ENCODE measurements around the gene XXYLT1.

GRCh38 chr3:195156286-195156890 lies 114.6 kb downstream of the XXYLT1 start:
- TF ChIP-seq CTCF (IDR thresholded peaks at IDR 0.05) (no peak), POLR2A (IDR thresholded peaks at IDR 0.05) (no peak), POLR2AphosphoS5 (IDR thresholded peaks at IDR 0.05; ENCODE audit: insufficient read depth in 1 of 2, low read depth in 1 of 2) (no peak)

Measured in vagina (tissue), 2 donors.